H9 (cell line): ENCODE measurements around the gene PAQR4. TPM values are rescaled to one million over a fixed set of nuclear protein-coding genes. Genes with fewer than 3 reads are reported as not detected.

Source experiments
- DNase-seq: peaks from one replicate; pipeline ENCODE4 v3.0.0-alpha.2; 2017
- H2AFZ ChIP-seq: one replicate; pipeline ENCODE4 v1.6.1; 2013; ENCODE audit warnings: mild to moderate bottlenecking, low read length, control low read depth, moderate library complexity
- H2AK5ac ChIP-seq: 2 replicates; pipeline ENCODE4 v1.6.1; 2013; ENCODE audit warnings: low read length, control low read depth, mixed read lengths; ENCODE audit not compliant: insufficient read length
- H2BK120ac ChIP-seq: one replicate; pipeline ENCODE4 v1.6.1; 2013; ENCODE audit warnings: low read depth, mild to moderate bottlenecking, low read length, control low read depth, inconsistent platforms; ENCODE audit not compliant: poor library complexity, severe bottlenecking
- H2BK12ac ChIP-seq: 2 replicates; pipeline ENCODE4 v1.6.1; 2013; ENCODE audit warnings: low read length, control low read depth, mixed read lengths, low read depth; ENCODE audit not compliant: insufficient read length
- H2BK15ac ChIP-seq: 2 replicates; pipeline ENCODE4 v1.6.1; 2013; ENCODE audit warnings: low read depth, low read length, control low read depth
- H2BK20ac ChIP-seq: one replicate; pipeline ENCODE4 v1.6.1; 2013; ENCODE audit warnings: low read depth, mild to moderate bottlenecking, low read length, control low read depth, inconsistent platforms; ENCODE audit not compliant: poor library complexity, severe bottlenecking
- H2BK5ac ChIP-seq: 2 replicates; pipeline ENCODE4 v1.6.1; 2013; ENCODE audit warnings: low read length, control low read depth, mixed read lengths; ENCODE audit not compliant: insufficient read length
- H3K14ac ChIP-seq: 2 replicates; pipeline ENCODE4 v1.6.1; 2013; ENCODE audit warnings: low read length, control low read depth; ENCODE audit not compliant: insufficient read depth
- H3K18ac ChIP-seq: 2 replicates; pipeline ENCODE4 v1.6.1; 2013; ENCODE audit warnings: low read depth, mild to moderate bottlenecking, mixed read lengths, low read length, control low read depth; ENCODE audit not compliant: insufficient read length
- H3K23ac ChIP-seq: 2 replicates; pipeline ENCODE4 v1.6.1; 2013; ENCODE audit warnings: low read length, control low read depth, mixed read lengths, low read depth; ENCODE audit not compliant: insufficient read length
- H3K23me2 ChIP-seq: 2 replicates; pipeline ENCODE4 v1.6.1; 2013; ENCODE audit warnings: low read depth, mild to moderate bottlenecking, mixed read lengths, low read length, control low read depth; ENCODE audit not compliant: insufficient read length, poor library complexity, severe bottlenecking
- H3K27ac ChIP-seq: 2 replicates; pipeline ENCODE4 v1.5.1; 2013; ENCODE audit warnings: low read length, control low read depth, mixed read lengths, low read depth; ENCODE audit not compliant: insufficient read length
- H3K27me3 ChIP-seq: 2 replicates; pipeline ENCODE4 v1.6.1; 2013; ENCODE audit warnings: low read length, control low read depth, inconsistent platforms; ENCODE audit not compliant: insufficient read depth
- H3K4ac ChIP-seq: 2 replicates; pipeline ENCODE4 v1.6.1; 2013; ENCODE audit warnings: low read depth, mild to moderate bottlenecking, control low read depth, inconsistent platforms, low read length, moderate library complexity
- H3K4me1 ChIP-seq: 2 replicates; pipeline ENCODE4 v1.6.1; 2013; ENCODE audit warnings: low read length, control low read depth, inconsistent platforms; ENCODE audit not compliant: insufficient read depth
- H3K4me2 ChIP-seq: 2 replicates; pipeline ENCODE4 v1.6.1; 2013; ENCODE audit warnings: low read length, control low read depth, mixed read lengths; ENCODE audit not compliant: insufficient read length, insufficient read depth
- H3K56ac ChIP-seq: 2 replicates; pipeline ENCODE4 v1.6.1; 2013; ENCODE audit warnings: low read depth, mild to moderate bottlenecking, mixed read lengths, low read length, control low read depth; ENCODE audit not compliant: insufficient read length
- H3K79me1 ChIP-seq: 2 replicates; pipeline ENCODE4 v1.6.1; 2013; ENCODE audit warnings: low read depth, mild to moderate bottlenecking, moderate library complexity, low read length, control low read depth, inconsistent platforms; ENCODE audit not compliant: insufficient read depth, poor library complexity, severe bottlenecking
- H3K79me2 ChIP-seq: 2 replicates; pipeline ENCODE4 v1.6.1; 2013; ENCODE audit warnings: low read length, control low read depth, inconsistent platforms; ENCODE audit not compliant: insufficient read depth
- H3K9ac ChIP-seq: 2 replicates; pipeline ENCODE4 v1.6.1; 2013; ENCODE audit warnings: low read length, control low read depth, mixed read lengths; ENCODE audit not compliant: insufficient read length; ENCODE audit errors: extremely low read depth
- H3K9me3 ChIP-seq: one replicate; pipeline ENCODE4 v1.6.1; 2013; ENCODE audit warnings: low read depth, low read length, inconsistent platforms; ENCODE audit not compliant: control insufficient read depth
- H3T11ph ChIP-seq: one replicate; pipeline ENCODE4 v1.6.1; 2013; ENCODE audit warnings: mild to moderate bottlenecking, low read length, control low read depth, inconsistent platforms
- H4K20me1 ChIP-seq: one replicate; pipeline ENCODE4 v1.6.1; 2013; ENCODE audit not compliant: control insufficient read depth, insufficient read length, insufficient read depth
- H4K5ac ChIP-seq: 2 replicates; pipeline ENCODE4 v1.6.1; 2013; ENCODE audit warnings: low read depth, mild to moderate bottlenecking, mixed read lengths, low read length, control low read depth; ENCODE audit not compliant: insufficient read length
- H4K8ac ChIP-seq: replicated peaks from 2 replicates; pipeline ENCODE4 v1.6.1; 2013; ENCODE audit warnings: low read length, control low read depth, mixed read lengths, low read depth; ENCODE audit not compliant: insufficient read length
- H4K91ac ChIP-seq: 2 replicates; pipeline ENCODE4 v1.6.1; 2013; ENCODE audit warnings: low read depth, mild to moderate bottlenecking, moderate library complexity, mixed read lengths, low read length, control low read depth; ENCODE audit not compliant: insufficient read length
- H3K27ac Mint-ChIP-seq, 3 experiments: 2 replicates in 2 of 3; 3 replicates in 1 of 3; pipeline ENCODE4 v1.8.0; 2020 to 2021; ENCODE audit warnings: mixed read lengths in 3 of 3, mild to moderate bottlenecking in 1 of 3, moderate library complexity in 1 of 3
- H3K27me3 Mint-ChIP-seq: 2 replicates; pipeline ENCODE4 v1.8.0; 2021; ENCODE audit warnings: low read depth, mild to moderate bottlenecking, moderate library complexity, mixed read lengths
- H3K36me3 Mint-ChIP-seq, 3 experiments: 2 replicates in 2 of 3; 3 replicates in 1 of 3; pipeline ENCODE4 v1.8.0; 2020 to 2021; ENCODE audit warnings: low read depth in 3 of 3, mixed read lengths in 3 of 3; ENCODE audit not compliant: insufficient read depth in 1 of 3
- H3K4me1 Mint-ChIP-seq, 2 experiments: 2 replicates each; pipeline ENCODE4 v1.8.0; 2020; ENCODE audit warnings: mixed read lengths in 2 of 2
- H3K4me3 Mint-ChIP-seq, 2 experiments: 2 replicates in 1 of 2; 3 replicates in 1 of 2; pipeline ENCODE4 v1.8.0; 2020 to 2021; ENCODE audit warnings: mild to moderate bottlenecking in 2 of 2, mixed read lengths in 2 of 2, moderate library complexity in 1 of 2
- H3K9me3 Mint-ChIP-seq, 2 experiments: 2 replicates in 1 of 2; 3 replicates in 1 of 2; pipeline ENCODE4 v1.8.0; 2020; ENCODE audit warnings: mild to moderate bottlenecking in 2 of 2, mixed read lengths in 2 of 2, moderate library complexity in 1 of 2
- CTCF ChIP-seq: fragments of 200-600 bp; sonication (generic); conservative IDR thresholded peaks from 3 replicates; pipeline ENCODE4 v1.8.0; 2021; ENCODE audit warnings: antibody characterized with exemption, mild to moderate bottlenecking
- WGBS: extraction: QIAGEN DNeasy Blood & Tissue Kit; methylation state at CpG from one replicate; pipeline ENCODE4 v1.1.7; 2013; ENCODE audit warnings: missing lambda C conversion rate, low lambda C conversion rate, mixed read lengths; ENCODE audit not compliant: insufficient read length; ENCODE audit errors: extremely low coverage; 5-methylcytosine and 5-hydroxymethylcytosine counted together
- total RNA-seq: library from RNA; stranded (reverse); gene quantifications from 2 replicates; pipeline ENCODE4 v1.2.1, GENCODE V29; 2021

Gene PAQR4
- total RNA-seq, 1 experiment from 2014 or later, result 32.1 TPM

DNA sequence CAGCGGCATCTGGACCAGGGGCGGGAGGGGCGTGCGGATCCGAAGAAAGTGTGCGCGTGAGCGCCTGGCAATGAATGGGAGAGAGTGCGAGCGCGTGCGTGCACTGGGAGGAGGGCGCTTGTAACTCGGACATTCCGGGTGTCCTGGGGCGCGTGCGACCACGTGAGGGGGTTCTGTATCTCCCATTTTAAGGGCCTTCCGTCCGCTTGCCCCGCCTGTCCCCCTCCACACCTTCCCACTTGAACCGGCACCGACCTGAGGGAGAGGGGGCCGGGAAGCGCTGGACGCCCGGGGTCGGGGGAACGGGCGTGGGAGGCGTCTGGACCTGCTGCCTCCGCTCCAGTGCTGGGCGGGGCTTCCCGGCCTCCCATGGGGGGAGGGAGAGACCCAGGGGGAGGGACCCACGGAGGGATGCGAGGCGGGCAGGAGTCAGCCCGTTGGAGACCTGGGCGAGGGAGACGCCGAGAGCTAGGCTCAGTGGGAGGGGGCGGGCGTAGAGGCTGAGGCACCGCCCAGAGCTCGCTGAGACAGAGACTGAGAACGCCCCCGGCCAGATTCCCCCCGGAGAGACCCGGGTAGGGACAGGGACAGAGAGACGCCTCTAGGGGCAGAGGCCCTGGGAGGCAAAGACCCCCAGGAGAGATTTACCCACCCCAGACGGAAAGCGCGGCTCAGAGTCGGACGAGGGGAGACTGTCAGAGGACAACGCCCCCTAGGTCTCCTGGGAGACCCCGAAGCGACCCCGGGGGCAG, 5.2 kb upstream of the PAQR4 start, which contains the start of gene KREMEN2:
TSS of gene KREMEN2 (plus strand) at position 553 of the 752 bp plus-strand sequence. CDS start 246 bp downstream, outside the sequence.
- Histone ChIP-seq H2AFZ (no peak within 1 kb of the TSS), H2BK12ac (no peak within 1 kb of the TSS), H2BK120ac (no peak within 1 kb of the TSS), H3K27me3 (no peaks in the 10 kb centered on the region), H4K91ac (no peak within 1 kb of the TSS), H2BK15ac (no peak within 1 kb of the TSS), H4K5ac (no peak within 1 kb of the TSS), H3K79me1 (no peaks in the 10 kb centered on the region), H4K20me1 (no peaks in the 10 kb centered on the region), H3K56ac (no peak within 1 kb of the TSS), H3K9ac (no peak within 1 kb of the TSS), H2AK5ac (no peak within 1 kb of the TSS), H2BK5ac (no peak within 1 kb of the TSS), H3K23me2 (peaks cover 15% of the 10 kb centered on the region), H4K8ac (no peak within 1 kb of the TSS), H3K23ac (no peak within 1 kb of the TSS), H3K27ac (no peak within 1 kb of the TSS), H3K4ac (no peak within 1 kb of the TSS), H3K4me2 (peak within 1 kb of the TSS; percentile 36), H3K14ac (no peak within 1 kb of the TSS), H3K18ac (no peak within 1 kb of the TSS), H3K4me1 (no peaks in the 10 kb centered on the region; the same call in 1 of the 2 replicates), H2BK20ac (no peak within 1 kb of the TSS), H3K79me2 (no peaks in the 10 kb centered on the region), H3T11ph (no peak within 1 kb of the TSS), H3K9me3 (no peaks in the 10 kb centered on the region)
- Mint-ChIP-seq H3K4me1 (peaks cover 11 to 15% of the 10 kb centered on the region in 2 experiments), H3K4me3 (peak within 1 kb of the TSS; percentile 84 to 94), H3K27me3 (peaks cover 29% of the 10 kb centered on the region), H3K9me3 (no peaks in the 10 kb centered on the region; a peak in 1 of 5 replicates), H3K27ac (no peak within 1 kb of the TSS), H3K36me3 (peaks cover 0 to 7% (median 0%) of the 10 kb centered on the region in 3 experiments; a peak in 2 of 7 replicates)
- TF ChIP-seq CTCF, result peak; percentile 46; the same call in 2 of the 3 replicates
- DNase-seq, result peak; percentile 90
- no CpG with 5 or more reads among the region's 60 CpGs for WGBS
